Stomach (tissue), 9 donors: ENCODE data around the gene AXIN2. TPM values are rescaled to one million over a fixed set of nuclear protein-coding genes. Genes with fewer than 3 reads are reported as not detected.
"Not testable (repeated sequence)": the region's sequence is repeated elsewhere in the genome, so short reads cannot be mapped to it uniquely, and the experiment has no call there.

Source experiments
- DNase-seq, 2 donors: peaks; one replicate each; pipeline versions ENCODE4 v3.0.0 to v3.0.0-alpha.2; 2013 to 2019
- H3K27ac ChIP-seq, 5 donors: fragments of 200-600 bp in 4 of 5; sonication (generic) in 4 of 5; one replicate each; pipeline ENCODE4 v1.5.1; 2013 to 2019; ENCODE audit warnings: mild to moderate bottlenecking in 1 of 5, moderate library complexity in 1 of 5
- H3K27me3 ChIP-seq, 3 donors: fragments of 200-600 bp; sonication (generic); one replicate each; pipeline ENCODE4 v1.5.1; 2017 to 2019; ENCODE audit warnings: mixed run types in 1 of 3
- H3K36me3 ChIP-seq, 4 donors: fragments of 200-600 bp; sonication (generic); 1 replicate in 3 of 4; 2 replicates in 1 of 4; pipeline ENCODE4 v1.5.1; 2016 to 2019
- H3K4me1 ChIP-seq, 4 donors: fragments of 200-600 bp; sonication (generic); one replicate each; pipeline ENCODE4 v1.5.1; 2016 to 2019
- H3K4me3 ChIP-seq, 4 donors: fragments of 200-600 bp; sonication (generic) in 3 of 4; one replicate each; pipeline ENCODE4 v1.5.1; 2016 to 2019; ENCODE audit warnings: mild to moderate bottlenecking in 1 of 4
- H3K9me3 ChIP-seq, 4 donors: fragments of 200-600 bp; sonication (generic); one replicate each; pipeline ENCODE4 v1.5.1; 2016 to 2019
- CTCF ChIP-seq, 7 experiments: fragments of 450-650 bp in 4 of 7; fragments of 200-600 bp in 3 of 7; sonication (generic) in 3 of 7; IDR thresholded peaks; one replicate each; pipeline ENCODE4 v1.5.1; 2016 to 2019; ENCODE audit warnings: antibody characterized with exemption in 7 of 7, control low read depth in 2 of 7, mild to moderate bottlenecking in 1 of 7
- EP300 ChIP-seq: sonication (generic); formaldehyde crosslinking; IDR thresholded peaks from one replicate; pipeline ENCODE4 v1.6.1; 2017; ENCODE audit warnings: antibody characterized with exemption
- POLR2A ChIP-seq, 4 donors: fragments of 450-650 bp; IDR thresholded peaks; one replicate each; pipeline ENCODE4 v1.6.1; 2016; ENCODE audit warnings: antibody characterized with exemption in 4 of 4, control low read depth in 2 of 4, mild to moderate bottlenecking in 1 of 4, moderate library complexity in 1 of 4
- POLR2AphosphoS5 ChIP-seq, 3 donors: sonication (generic); formaldehyde crosslinking; IDR thresholded peaks; one replicate each; pipeline ENCODE4 v1.6.1; 2016; ENCODE audit warnings: antibody characterized with exemption in 3 of 3
- WGBS, 5 donors: extraction: QIAGEN DNeasy Blood & Tissue Kit in 3 of 5; methylation state at CpG; one replicate each; pipeline versions ENCODE4 v1.1.5 to v1.1.7; 2013 to 2018; 5-methylcytosine and 5-hydroxymethylcytosine counted together
- intact Hi-C: fragments of 100-400 bp; cut with DNase I; formaldehyde crosslinking; loops from one replicate; pipeline ENCODE4 v1.15.1; 2023; ENCODE audit warnings: low total_unique reads
- polyA plus RNA-seq, 3 donors: library from polyadenylated mRNA; stranded (reverse); fragments of 200-250 nt; gene quantifications; one replicate each; pipeline ENCODE4 v1.2.3, GENCODE V29; 2013
- total RNA-seq, 5 donors: library from RNA; depleted of rRNA; stranded (reverse); fragments of >200 nt; gene quantifications; one replicate each; pipeline versions ENCODE4 v1.1.0 to v1.2.3, GENCODE V29; 2014 to 2016
- donor health status: healthy with polysubstance abuse.
- donor health status: Bipolar disorder and iron deficiency.
- donor health status: healthy.

Gene AXIN2
- total and polyA plus RNA-seq, 8 donors = 2.7 to 46.9 (median 12.0) TPM

DNA sequence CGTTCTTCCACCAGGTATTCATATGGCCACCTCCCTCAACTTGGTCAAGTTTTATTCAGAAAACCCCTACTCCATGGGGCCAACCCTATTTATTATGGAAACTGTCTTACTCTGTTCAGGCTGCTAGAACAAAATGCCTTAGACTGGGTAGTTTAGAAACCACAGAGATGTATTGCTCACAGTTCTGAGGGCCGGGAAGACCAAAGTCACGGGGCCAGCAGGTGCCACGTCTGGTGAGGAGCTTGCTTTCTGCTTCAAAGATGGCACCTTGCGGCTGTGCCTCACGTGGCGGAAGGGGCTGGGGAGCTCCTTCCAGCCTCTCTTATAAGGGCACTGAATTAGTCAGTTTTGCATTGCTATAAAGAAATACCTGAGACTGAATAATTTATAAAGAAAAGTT is 74.3 kb downstream of the AXIN2 start:
- intact Hi-C loops = no loop called here
- Histone ChIP-seq H3K4me3 (no peak overlapping the region), H3K4me1 (no peaks in the 10 kb centered on the region), H3K27ac (no peak overlapping the region), H3K27me3 (peaks cover 0 to 15% (median 0%) of the 10 kb centered on the region in 3 donors), H3K36me3 (no peaks in the 10 kb centered on the region), H3K9me3 (no peaks in the 10 kb centered on the region)
- 84 to 88% (median 86%) methylated on average over 7 of the region's 7 CpGs for WGBS, 5 donors
- DNase-seq = no peak
- TF ChIP-seq POLR2A (IDR thresholded peaks at IDR 0.05) = no peak
- no peak for TF ChIP-seq EP300
- no peak for TF ChIP-seq CTCF (IDR thresholded peaks at IDR 0.05)
- no peak for TF ChIP-seq POLR2AphosphoS5 (IDR thresholded peaks at IDR 0.05)

DNA sequence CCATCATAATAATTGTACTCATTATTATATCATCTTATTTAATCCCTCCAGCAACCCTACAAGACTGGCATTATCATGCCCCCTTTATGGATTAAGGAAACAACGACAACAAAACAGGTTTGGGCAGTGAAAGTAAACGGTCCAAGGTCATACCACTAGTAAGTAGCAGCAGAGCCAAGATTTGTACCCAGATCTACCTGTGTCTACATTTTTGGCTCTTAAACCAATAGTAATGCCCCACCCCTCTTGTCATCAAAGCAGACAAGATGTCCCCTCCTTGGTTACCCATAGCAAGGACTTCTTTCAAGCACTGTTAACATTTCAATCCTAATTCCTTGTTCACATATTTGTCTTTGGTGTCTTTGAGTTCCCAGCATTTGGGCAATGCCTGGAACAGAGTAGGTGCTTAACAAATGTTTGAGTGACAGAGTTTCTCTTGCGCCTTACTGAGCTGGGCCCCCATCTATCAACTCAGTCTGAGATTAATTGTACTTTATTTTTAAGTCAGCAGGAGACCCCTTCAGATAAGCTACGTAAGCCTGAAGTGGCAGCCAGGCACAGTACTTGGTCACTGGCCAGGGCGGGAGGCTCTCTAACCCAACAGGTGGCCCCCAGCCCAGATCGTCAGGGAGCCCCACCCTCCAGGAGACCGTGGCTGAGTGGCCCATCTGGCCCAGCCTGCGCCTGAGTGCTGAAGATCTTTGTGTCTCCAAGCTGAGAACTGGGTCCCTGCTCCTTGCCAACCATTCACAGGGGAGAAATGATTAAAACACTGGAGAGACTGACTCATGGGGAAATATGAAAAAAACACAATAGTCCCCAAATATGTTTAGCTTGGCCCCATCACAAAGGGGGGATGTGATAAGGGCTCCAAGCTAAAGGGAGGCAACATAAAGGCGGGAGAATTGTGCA is 75.8 kb downstream of the AXIN2 start:
- DNase-seq = peak in 1 of 2 donors; percentile 13
- Histone ChIP-seq H3K27me3 (peaks cover 0 to 15% (median 0%) of the 10 kb centered on the region in 3 donors), H3K4me1 (no peaks in the 10 kb centered on the region), H3K27ac (no peak overlapping the region), H3K4me3 (no peak overlapping the region), H3K9me3 (no peaks in the 10 kb centered on the region), H3K36me3 (no peaks in the 10 kb centered on the region)
- 33 to 54% (median 46%) methylated on average over 7 to 9 of the region's 9 CpGs for WGBS, 5 donors
- intact Hi-C loops = no loop called here
- TF ChIP-seq POLR2AphosphoS5 (IDR thresholded peaks at IDR 0.05) (no peak), POLR2A (IDR thresholded peaks at IDR 0.05) (no peak), EP300 (no peak), CTCF (IDR thresholded peaks at IDR 0.05) (no peak)

DNA sequence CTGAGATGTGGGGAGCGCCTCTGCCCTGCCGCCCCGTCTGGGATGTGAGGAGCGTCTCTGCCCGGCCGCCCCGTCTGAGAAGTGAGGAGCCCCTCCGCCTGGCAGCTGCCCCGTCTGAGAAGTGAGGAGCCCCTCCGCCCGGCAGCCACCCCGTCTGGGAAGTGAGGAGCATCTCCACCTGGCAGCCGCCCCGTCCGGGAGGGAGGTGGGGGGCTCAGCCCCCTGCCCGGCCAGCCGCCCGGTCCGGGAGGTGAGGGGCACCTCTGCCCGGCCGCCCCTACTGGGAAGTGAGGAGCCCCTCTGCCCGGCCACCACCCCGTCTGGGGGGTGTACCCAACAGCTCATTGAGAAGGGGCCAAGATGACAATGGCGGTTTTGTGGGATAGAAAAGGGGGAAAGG is 77.0 kb downstream of the AXIN2 start:
- H3K27ac ChIP-seq, H3K9me3 ChIP-seq, DNase-seq, intact Hi-C loops, H3K4me1 ChIP-seq, H3K36me3 ChIP-seq, H3K4me3 ChIP-seq: not testable (repeated sequence)
- WGBS, 5 donors = 91 to 100% (median 93%) methylated on average over 3 to 20 of the region's 24 CpGs
- H3K27me3 ChIP-seq = peaks cover 0 to 15% (median 0%) of the 10 kb centered on the region in 3 donors

- no peak for TF ChIP-seq EP300
- no peak for TF ChIP-seq CTCF (IDR thresholded peaks at IDR 0.05)
- H3K27ac ChIP-seq = no peak overlapping the region
- no peaks in the 10 kb centered on the region for H3K36me3 ChIP-seq
- intact Hi-C loops = no loop called here
- no peaks in the 10 kb centered on the region for H3K9me3 ChIP-seq
- H3K27me3 ChIP-seq = peaks cover 0 to 15% (median 0%) of the 10 kb centered on the region in 3 donors
- H3K4me3 ChIP-seq = no peak overlapping the region
- DNase-seq = no peak
- 84 to 94% (median 92%) methylated on average over 9 to 10 of the region's 10 CpGs for WGBS, 5 donors
- no peaks in the 10 kb centered on the region for H3K4me1 ChIP-seq
Observed at GRCh38 chr17:65483438-65483837, 78.0 kb downstream of the AXIN2 start.

DNA sequence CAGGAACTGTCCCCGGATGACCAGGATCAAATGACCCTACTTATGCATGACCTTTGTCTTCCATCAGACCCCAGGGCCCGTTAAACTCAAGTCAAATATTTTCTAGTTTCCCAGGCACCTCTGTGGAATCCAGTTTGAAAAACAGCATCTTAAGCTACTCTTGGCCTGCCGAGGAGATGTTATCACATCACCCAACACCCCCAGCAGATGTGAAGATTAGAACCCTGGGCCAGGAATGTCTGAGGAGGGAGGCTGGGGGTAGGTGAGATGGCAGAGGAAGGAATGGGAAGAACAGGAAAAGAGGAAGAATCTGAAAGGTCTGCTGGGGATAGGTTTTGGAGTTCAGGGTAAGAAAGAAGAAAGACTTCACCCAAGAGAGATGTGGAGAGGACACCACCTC is 79.2 kb downstream of the AXIN2 start:
- peaks cover 0 to 12% (median 0%) of the 10 kb centered on the region in 3 donors for H3K27me3 ChIP-seq
- TF ChIP-seq EP300 (no peak), POLR2AphosphoS5 (IDR thresholded peaks at IDR 0.05) (no peak), POLR2A (IDR thresholded peaks at IDR 0.05) (no peak), CTCF (IDR thresholded peaks at IDR 0.05) (no peak)
- no peaks in the 10 kb centered on the region for H3K9me3 ChIP-seq
- H3K27ac ChIP-seq = no peak overlapping the region
- H3K4me1 ChIP-seq = no peaks in the 10 kb centered on the region
- H3K4me3 ChIP-seq = no peak overlapping the region
- H3K36me3 ChIP-seq = no peaks in the 10 kb centered on the region
- intact Hi-C loops = no loop called here
- DNase-seq = no peak
- 45 to 59% (median 56%) methylated on average over 3 of the region's 3 CpGs for WGBS, 5 donors
